CD4-positive, alpha-beta T cell treated with Interleukin-6 for 4 hours (primary cell): ENCODE results near the gene NCDN.

ENCODE experiments used
- DNase-seq: peaks from one replicate; pipeline ENCODE4 v3.0.0-alpha.2; 2020; ENCODE audit warnings: mixed read lengths

Gene NCDN

DNA sequence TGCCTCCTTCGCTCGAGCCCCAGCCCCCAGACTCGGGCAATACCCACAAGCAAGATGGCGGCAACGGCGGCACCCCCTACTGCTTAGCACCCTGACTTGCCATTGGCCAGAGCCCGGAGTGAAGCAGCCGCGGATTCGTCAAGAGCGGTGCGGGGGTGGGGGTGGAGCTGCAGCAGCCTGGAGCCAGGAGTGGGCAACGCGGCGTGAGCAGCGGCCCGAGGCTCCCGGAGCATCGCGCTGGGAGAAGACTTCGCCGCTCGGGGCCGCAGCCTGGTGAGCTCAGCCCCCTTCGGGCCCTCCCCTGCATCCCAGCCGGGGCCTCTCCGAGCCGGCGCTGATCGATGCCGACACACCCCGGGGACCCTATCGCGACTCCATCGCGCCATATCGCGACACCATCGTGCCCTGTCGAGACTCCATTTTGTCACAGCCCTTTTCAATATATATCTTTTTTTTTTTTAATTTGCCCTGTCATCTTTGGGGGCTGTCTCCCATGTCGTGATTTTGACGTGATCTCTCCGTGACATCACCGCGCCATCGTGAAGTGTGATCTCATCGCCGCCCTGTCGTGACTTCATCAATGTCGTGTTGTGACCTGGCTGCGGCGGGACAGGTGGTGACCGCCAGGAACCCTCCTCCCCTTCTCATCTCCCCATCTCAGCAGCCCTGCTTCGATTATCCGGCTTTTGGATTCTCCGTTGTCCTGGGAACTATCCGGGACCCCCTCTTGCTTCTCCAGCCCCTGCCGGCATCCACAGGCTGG, at the start of gene NCDN:
TSS of gene NCDN (plus strand) at position 189 of the 763 bp plus-strand sequence. CDS start at position 581, 392 bp downstream.
- peak; percentile 95 for DNase-seq

- DNase-seq: no peak
Observed at GRCh38 chr1:35507947-35508346, 49.7 kb upstream of the NCDN start.

- DNase-seq: no peak
Observed at GRCh38 chr1:35509558-35509957, 48.0 kb upstream of the NCDN start.

GRCh38 chr1:35511305-35511704, 46.3 kb upstream of the NCDN start:
- DNase-seq: no peak

DNA sequence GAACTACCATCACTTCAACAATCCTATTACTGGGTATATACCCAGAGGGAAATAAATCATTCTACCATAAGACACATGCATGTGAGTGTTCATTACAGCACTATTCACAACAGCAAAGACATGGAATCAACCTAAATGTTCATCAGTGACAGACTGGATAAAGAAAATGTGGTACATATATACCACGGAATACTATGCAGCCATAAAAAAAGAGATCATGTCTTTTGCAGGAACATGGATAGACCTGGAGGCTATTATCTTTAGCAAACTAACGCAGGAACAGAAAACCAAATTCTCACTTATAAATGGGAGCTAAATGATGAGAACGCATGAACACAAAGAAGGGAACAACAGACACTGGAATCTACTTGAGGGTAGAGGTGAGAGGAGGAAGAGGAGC, 39.4 kb upstream of the NCDN start:
- no peak for DNase-seq

- no peak for DNase-seq
Observed at GRCh38 chr1:35519432-35519831, 38.2 kb upstream of the NCDN start.

GRCh38 chr1:35524106-35524505, 33.5 kb upstream of the NCDN start:
- DNase-seq: no peak

- DNase-seq: no peak
Observed at GRCh38 chr1:35530168-35530567, 27.4 kb upstream of the NCDN start.

- no peak for DNase-seq
Observed at GRCh38 chr1:35530946-35531345, 26.7 kb upstream of the NCDN start.

GRCh38 chr1:35531368-35531767, 26.2 kb upstream of the NCDN start:
- no peak for DNase-seq

GRCh38 chr1:35532497-35533223, 24.9 kb upstream of the NCDN start:
- DNase-seq: no peak

DNA sequence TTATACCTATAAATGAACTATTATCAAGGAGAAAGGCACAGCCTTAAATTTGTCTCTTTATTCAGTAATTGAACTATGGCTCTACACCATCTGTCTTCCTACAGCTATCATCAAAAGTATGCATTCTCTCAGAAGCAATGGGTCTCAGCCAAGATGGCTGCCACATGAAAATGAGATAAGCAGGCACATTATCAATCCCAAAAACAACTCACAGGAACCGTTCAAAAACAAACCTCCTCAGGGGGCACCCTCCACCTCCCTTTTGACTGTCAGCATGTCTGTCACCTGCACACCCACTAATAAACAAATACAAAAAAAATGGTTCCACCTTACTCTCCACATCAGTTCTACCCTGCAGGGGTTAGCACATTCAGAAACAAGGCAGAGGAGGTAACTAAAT, 24.0 kb upstream of the NCDN start:
- DNase-seq: no peak

DNA sequence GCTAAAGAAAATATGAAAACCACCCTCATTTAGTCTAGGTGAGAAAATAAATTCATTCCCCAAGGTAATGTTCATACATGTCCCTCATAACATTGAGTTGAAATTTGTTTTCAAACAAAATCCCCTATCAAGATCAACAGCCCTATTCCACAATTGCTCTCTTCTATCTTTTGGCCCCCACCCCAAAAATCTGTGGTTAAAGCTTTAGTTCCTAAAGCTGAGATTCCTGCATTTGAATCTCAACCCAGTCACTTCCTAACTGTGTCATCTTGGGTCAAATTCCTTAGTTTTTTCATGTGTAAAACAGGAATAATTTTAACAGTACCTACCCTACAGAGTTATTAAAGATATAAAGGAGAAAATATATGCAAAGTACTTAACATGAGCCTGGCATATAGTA, 22.4 kb upstream of the NCDN start:
- no peak for DNase-seq

DNA sequence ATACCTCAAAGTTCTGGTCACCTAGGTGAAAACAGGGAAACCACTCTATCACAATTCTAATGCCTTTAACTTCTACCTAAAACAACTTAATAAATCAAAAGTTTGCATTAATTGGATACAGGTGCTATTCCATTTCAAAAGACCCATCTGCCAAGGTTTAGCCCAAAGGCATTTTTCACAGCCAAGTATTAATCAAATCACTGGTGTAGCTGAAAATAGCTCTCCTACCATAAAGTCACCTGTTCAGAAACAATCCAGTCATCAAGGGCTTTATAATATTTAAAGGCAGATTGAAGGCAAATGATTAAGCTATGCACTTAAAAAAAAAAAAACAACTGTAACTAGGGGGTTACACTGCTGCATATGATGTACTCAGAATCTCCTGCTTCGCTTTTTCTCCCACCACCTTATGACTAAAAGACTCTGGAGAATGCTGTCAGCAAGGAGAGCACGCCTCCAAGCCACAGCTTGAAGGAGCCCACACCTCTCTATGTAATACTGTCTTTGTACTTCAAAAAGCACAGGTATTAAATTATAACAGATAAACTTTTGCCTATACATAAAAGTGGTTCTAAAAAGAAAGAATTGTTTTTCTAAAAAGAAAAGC, 20.9 kb upstream of the NCDN start:
- peak; percentile 25 for DNase-seq

DNA sequence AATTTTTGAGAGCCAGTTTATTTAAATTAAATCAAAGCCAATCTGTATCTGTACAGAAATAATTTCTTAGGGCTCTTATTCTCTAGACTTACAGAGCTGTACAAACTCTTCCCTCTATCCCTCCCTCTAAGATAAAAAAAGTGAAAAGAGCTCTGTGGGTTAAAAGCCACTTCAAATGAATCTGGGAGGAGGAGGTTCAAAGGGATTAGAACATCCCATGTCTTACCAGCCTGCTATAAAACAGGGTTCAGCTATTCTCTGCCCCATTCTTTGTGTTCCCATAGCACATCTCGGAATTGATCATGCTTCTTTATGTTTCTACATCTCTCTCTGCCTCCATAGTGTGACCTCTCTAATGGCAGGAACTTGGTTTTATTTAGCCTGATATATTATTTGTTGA, 19.8 kb upstream of the NCDN start:
- no peak for DNase-seq

DNA sequence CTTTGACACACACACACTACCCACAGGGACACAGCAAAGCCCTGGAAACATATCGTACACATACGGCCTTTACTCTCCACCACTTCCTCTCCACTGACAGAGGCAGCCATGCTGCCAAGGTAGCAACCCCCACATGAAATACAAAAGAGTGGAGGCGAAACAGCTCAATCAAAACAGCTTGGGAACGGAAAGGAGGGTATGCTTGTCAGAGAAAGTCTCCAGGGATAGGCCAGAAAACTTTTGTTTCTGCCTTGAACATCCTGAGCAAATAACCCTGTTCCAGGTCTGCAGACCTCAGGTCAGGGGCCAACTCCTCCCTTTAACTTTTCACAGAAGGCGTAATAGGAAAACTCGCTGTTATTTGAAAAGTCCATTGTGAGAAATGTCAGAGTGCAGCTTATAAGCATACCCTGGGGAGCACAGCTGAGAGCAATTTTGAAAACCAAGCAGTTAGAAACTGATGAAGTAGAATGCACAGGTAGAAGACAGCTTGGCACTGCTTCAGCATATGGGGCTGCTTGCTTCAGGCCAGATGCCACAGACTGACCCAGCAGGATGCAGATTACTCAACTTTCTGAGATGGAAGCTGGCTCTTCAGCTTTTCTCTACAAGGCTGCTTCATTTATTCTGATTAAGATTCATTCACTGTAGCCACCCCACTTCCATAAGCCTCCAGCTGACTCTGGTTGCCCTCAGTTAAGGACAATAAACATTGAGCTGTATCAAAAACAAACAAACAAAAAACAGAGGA, 18.4 kb upstream of the NCDN start:
- DNase-seq: peak; percentile 59

- no peak for DNase-seq
Observed at GRCh38 chr1:35539824-35540261, 17.8 kb upstream of the NCDN start.

DNA sequence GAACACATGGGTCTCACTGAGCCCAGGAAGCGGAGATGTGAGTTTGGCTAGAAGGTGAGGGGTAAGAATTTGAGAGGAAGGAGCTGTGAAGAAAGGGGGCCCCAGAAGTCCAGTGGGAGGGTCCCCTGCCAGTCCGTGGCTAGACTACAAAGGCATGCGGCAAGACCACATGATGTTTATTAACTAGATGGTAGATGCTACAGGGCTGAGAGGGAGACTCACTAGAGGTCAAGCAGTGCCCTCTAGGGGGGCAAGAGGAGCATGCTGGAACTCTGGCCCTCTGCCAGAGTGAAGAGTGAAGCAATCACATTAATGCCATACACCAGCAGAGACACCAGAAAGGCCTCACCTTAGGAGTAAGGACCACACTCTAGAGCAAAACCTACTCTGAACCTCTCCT, 12.6 kb upstream of the NCDN start:
- DNase-seq: peak; percentile 73

- no peak for DNase-seq
Observed at GRCh38 chr1:35546614-35547013, 11.0 kb upstream of the NCDN start.

DNA sequence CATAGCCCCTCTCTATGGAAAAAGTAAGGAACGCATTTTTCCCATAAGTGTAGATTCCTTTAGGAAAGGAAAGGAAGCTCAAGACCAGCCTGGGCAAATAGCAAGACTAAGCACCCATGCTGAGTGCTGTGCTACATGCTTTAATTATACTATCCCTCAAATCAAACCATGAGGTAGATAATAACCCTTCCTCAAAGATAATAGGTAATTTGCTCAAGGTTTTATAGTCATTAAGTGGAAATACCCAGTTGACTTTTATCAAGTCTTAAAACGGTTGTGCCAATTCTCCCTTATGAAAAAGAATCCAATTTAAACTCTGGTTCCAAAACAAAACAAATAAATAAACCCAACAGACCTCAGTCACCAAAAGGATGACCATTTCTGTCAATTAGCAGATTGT, 3.7 kb upstream of the NCDN start:
- no peak for DNase-seq

DNA sequence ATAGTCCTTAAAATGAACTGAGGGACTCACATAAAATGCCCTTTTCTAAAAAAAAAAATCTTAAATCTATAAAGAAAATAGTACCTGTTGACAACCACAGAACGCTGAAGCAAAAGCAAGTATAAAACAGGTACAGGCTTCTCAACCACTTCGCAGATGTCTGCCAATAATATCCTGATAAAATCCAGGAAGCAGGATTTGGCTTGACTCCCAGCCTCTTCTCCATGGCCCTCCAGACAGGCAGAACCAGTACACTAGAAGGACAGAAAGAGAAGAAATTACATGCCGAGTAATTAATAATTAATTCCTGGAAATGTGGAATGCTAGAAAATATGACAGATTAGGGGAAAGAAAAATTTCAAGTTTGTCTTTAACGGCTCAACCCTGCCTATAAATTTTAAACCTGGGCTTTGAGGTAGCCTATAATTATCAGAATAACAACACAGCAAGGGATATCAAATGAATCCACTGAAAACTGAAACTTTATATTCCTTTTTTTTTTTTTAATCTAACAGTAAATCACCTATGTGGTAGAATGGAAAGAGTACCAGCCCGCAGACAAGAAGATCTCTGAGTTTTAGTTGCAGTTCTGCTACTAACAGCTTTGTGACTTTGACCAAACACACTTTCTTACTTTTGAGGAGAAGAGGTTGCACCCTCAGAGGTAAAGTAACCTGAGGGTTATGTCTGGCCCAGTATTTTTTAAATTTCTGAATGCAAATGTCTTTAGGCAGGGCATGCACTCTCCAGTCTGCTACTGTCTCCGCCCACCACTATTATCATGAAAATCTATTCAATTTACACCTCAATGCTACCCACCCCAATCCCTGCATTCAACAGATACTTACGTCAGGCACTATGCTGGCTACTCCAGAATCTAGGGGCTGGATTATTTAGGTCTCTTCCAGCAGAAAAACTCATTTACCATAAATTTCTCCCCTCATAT, 3.1 kb upstream of the NCDN start:
- DNase-seq: no peak

DNA sequence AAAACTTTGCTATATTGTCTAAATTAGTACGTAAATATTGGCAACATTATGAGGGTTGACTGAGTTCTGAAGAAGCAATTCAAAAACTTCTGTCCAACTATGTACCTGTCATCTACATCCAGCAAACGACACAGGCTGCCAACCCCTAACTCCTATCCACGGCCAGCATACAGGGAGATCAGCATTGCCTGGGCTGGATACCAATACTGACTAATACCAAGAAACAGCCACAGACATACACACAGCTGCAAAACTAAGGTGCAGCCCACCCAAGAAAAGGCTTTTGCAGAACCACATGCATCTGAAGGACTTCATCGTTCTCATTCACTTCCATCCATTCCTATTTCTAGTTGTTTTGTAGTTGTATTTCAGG, 2.4 kb upstream of the NCDN start:
- no peak for DNase-seq
